ENCODE data around the gene NPY.
"Not testable (repeated sequence)": the region's sequence is repeated elsewhere in the genome, so short reads cannot be mapped to it uniquely, and the experiment has no call there.

- not testable (repeated sequence) for TF ChIP-seq CTCF, POLR2A, POLR2AphosphoS5 (IDR thresholded peaks at IDR 0.05)
These were observed 25.7 kb upstream of the NPY start for GRCh38 chr7:24258324-24258723.

Measured in sigmoid colon (tissue), 4 donors.